Parathyroid adenoma (tissue), 2 donors: ENCODE measurements around the gene SLAMF6.

Source experiments
- H2AFZ ChIP-seq: fragments of 300-600 bp; sonication (generic); one replicate; pipeline ENCODE4 v1.7.0; 2017; ENCODE audit warnings: antibody characterized with exemption, mild to moderate bottlenecking
- H3K27ac ChIP-seq: fragments of 300-600 bp; sonication (generic); one replicate; pipeline ENCODE4 v1.7.0; 2017
- H3K27me3 ChIP-seq: fragments of 300-600 bp; sonication (generic); one replicate; pipeline ENCODE4 v1.7.0; 2017; ENCODE audit warnings: low read length; ENCODE audit not compliant: control insufficient read depth, insufficient read depth
- H3K36me3 ChIP-seq: fragments of 300-600 bp; sonication (generic); one replicate; pipeline ENCODE4 v1.7.0; 2017; ENCODE audit warnings: low read length; ENCODE audit not compliant: control insufficient read depth, insufficient read depth
- H3K4me1 ChIP-seq: fragments of 300-600 bp; sonication (generic); one replicate; pipeline ENCODE4 v1.7.0; 2017; ENCODE audit warnings: control low read depth
- H3K4me2 ChIP-seq: fragments of 300-600 bp; sonication (generic); one replicate; pipeline ENCODE4 v1.7.0; 2017; ENCODE audit warnings: low read length
- H3K4me3 ChIP-seq: fragments of 300-600 bp; sonication (generic); one replicate; pipeline ENCODE4 v1.7.0; 2017; ENCODE audit warnings: low read depth, low read length
- H3K79me2 ChIP-seq: fragments of 300-600 bp; sonication (generic); one replicate; pipeline ENCODE4 v1.7.0; 2017; ENCODE audit warnings: control low read depth
- H3K9ac ChIP-seq: fragments of 300-600 bp; sonication (generic); one replicate; pipeline ENCODE4 v1.7.0; 2017; ENCODE audit warnings: mild to moderate bottlenecking
- H3K9me3 ChIP-seq: fragments of 300-600 bp; sonication (generic); one replicate; pipeline ENCODE4 v1.7.0; 2017; ENCODE audit warnings: low read length; ENCODE audit not compliant: control insufficient read depth
- CTCF ChIP-seq: fragments of 300-600 bp; sonication (generic); IDR thresholded peaks from one replicate; pipeline ENCODE4 v1.7.0; 2017; ENCODE audit warnings: antibody characterized with exemption, mild to moderate bottlenecking
- donor health status: primary hyperparathyroidism.

The SLAMF6 gene

GRCh38 chr1:160522622-160523345 lies at the start of gene SLAMF6:
Gene SLAMF6, minus strand, starts transcription at chr1:160523255. Its CDS starts 63 bp downstream, at chr1:160523192.
- H3K9ac ChIP-seq, result no peak within 1 kb of the TSS
- no peaks in the 10 kb centered on the region for H3K79me2 ChIP-seq
- TF ChIP-seq CTCF, result no peak
- no peaks in the 10 kb centered on the region for H3K36me3 ChIP-seq
- no peak within 1 kb of the TSS for H3K4me2 ChIP-seq
- H2AFZ ChIP-seq, result no peak within 1 kb of the TSS
- H3K9me3 ChIP-seq, result no peaks in the 10 kb centered on the region
- H3K27me3 ChIP-seq, result no peaks in the 10 kb centered on the region
- no peak within 1 kb of the TSS for H3K4me3 ChIP-seq
- H3K27ac ChIP-seq, result no peak within 1 kb of the TSS
- no peaks in the 10 kb centered on the region for H3K4me1 ChIP-seq

GRCh38 chr1:160570840-160571239 lies 47.8 kb upstream of the SLAMF6 start:
- no peak overlapping the region for H3K4me3 ChIP-seq
- no peaks in the 10 kb centered on the region for H3K9me3 ChIP-seq
- H3K36me3 ChIP-seq, result no peaks in the 10 kb centered on the region
- no peak overlapping the region for H2AFZ ChIP-seq
- H3K27me3 ChIP-seq, result no peaks in the 10 kb centered on the region
- no peak overlapping the region for H3K4me2 ChIP-seq
- no peaks in the 10 kb centered on the region for H3K4me1 ChIP-seq
- no peak for TF ChIP-seq CTCF
- H3K27ac ChIP-seq, result no peak overlapping the region
- no peaks in the 10 kb centered on the region for H3K79me2 ChIP-seq
- no peak overlapping the region for H3K9ac ChIP-seq

GRCh38 chr1:160569806-160570205 lies 46.8 kb upstream of the SLAMF6 start:
- Histone ChIP-seq H2AFZ (no peak overlapping the region), H3K4me1 (no peaks in the 10 kb centered on the region), H3K4me3 (no peak overlapping the region), H3K4me2 (no peak overlapping the region), H3K9me3 (no peaks in the 10 kb centered on the region), H3K9ac (no peak overlapping the region), H3K36me3 (no peaks in the 10 kb centered on the region), H3K27me3 (no peaks in the 10 kb centered on the region), H3K79me2 (no peaks in the 10 kb centered on the region), H3K27ac (no peak overlapping the region)
- TF ChIP-seq CTCF, result no peak

GRCh38 chr1:160567858-160568682 lies 45.0 kb upstream of the SLAMF6 start:
- Histone ChIP-seq H3K36me3 (no peaks in the 10 kb centered on the region), H3K4me1 (no peaks in the 10 kb centered on the region), H3K27ac (no peak overlapping the region), H3K79me2 (no peaks in the 10 kb centered on the region), H3K4me2 (no peak overlapping the region), H2AFZ (no peak overlapping the region), H3K4me3 (no peak overlapping the region), H3K9me3 (no peaks in the 10 kb centered on the region), H3K27me3 (no peaks in the 10 kb centered on the region), H3K9ac (no peak overlapping the region)
- TF ChIP-seq CTCF, result no peak
